ENCODE measurements around the gene RNF149.

The RNF149 gene

DNA sequence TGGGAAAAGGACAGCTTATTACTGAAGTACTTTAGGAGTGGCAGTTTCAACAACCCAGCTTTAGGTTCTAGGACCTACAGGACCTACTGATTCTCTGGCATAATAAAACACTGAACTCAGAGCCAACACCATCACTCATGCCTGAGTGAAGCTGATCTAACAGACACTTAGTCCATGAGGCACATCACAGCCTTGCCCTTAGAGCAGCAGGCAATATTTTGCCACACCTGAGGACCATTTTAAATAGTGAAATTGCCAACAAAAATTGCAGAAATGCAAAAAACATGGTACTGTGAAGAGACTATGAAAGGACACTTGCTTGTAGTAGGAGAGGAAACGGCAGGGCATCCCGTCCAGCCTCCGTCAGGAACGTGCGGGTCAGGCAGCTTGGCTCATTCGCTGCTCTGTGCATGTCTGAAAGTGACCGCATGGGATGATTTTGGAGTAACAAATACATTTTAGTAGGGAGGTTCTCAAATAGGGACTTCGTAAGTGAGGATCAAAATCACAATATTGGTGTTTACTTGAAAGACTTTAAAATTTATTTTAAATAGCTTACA, 37.7 kb downstream of the RNF149 start:
- ATAC-seq = no peak
- TF ChIP-seq ZC3H10 (CRISPR knock-in tag; IDR thresholded peaks at IDR 0.05) (no peak), OSR1 (CRISPR knock-in tag; IDR thresholded peaks at IDR 0.05) (no peak)

DNA sequence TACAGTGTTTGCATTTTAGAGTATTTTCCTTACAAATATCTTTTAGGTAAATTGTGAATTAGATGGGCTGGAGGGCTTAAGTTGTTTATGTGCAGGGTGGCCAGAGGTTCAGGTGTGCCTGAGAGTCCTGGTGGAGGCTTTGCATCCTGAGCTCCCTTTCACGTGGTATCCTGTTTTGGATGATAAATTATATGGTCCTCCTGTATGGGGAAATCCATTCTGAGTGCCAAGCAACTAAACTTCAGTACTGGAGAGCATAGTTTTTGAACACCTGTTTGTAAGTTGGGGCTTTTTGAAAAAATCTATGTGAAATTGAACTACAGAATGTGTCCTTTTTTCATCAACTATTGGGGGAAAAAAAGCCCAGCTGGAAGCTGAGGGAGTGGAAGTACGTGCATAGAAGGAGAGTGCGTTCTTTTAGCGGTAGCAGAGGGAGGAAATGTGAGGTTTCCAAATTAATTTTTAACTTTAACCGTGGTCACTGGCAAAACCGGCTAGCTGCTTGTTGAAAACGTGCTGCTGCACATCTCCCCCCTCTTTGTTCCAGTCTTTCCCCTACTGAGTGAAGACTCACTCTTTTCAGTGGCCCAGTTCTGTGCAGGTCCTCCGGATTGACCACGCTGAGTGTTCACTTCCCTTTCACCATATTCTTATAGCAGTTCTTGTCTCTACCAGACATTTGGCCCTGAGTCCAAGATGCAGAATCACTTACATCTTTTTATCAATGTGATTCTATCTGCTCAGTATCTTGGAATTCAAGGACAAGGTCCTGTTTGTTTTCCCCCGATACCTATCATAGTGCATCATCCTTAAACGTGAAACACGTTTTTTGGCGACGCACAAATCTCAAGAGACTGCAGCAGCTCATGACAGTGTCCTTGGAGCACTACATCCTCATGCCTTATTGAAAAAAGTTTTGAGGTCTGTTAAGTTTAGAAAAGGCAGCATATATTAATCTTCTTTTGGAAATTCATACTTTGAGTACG, 40.5 kb downstream of the RNF149 start:
- no peak for ATAC-seq
- TF ChIP-seq, protein P1, sequence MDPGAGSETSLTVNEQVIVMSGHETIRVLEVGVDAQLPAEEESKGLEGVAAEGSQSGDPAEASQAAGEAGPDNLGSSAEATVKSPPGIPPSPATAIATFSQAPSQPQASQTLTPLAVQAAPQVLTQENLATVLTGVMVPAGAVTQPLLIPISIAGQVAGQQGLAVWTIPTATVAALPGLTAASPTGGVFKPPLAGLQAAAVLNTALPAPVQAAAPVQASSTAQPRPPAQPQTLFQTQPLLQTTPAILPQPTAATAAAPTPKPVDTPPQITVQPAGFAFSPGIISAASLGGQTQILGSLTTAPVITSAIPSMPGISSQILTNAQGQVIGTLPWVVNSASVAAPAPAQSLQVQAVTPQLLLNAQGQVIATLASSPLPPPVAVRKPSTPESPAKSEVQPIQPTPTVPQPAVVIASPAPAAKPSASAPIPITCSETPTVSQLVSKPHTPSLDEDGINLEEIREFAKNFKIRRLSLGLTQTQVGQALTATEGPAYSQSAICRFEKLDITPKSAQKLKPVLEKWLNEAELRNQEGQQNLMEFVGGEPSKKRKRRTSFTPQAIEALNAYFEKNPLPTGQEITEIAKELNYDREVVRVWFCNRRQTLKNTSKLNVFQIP (CRISPR knock-in tag; IDR thresholded peaks at IDR 0.05; ENCODE audit: borderline replicate concordance, low read depth) = no peak
- TF ChIP-seq RARB (CRISPR knock-in tag; IDR thresholded peaks at IDR 0.05) (no peak), ZFP3 (CRISPR knock-in tag; IDR thresholded peaks at IDR 0.05) (no peak), BACH2 (CRISPR knock-in tag; IDR thresholded peaks at IDR 0.05; ENCODE audit: borderline replicate concordance) (no peak), ZNF70 (CRISPR knock-in tag; IDR thresholded peaks at IDR 0.05) (no peak), PPARA (CRISPR knock-in tag; IDR thresholded peaks at IDR 0.05; ENCODE audit: borderline replicate concordance) (no peak), GLIS3 (CRISPR knock-in tag; IDR thresholded peaks at IDR 0.05) (no peak), OSR1 (CRISPR knock-in tag; IDR thresholded peaks at IDR 0.05) (no peak), TCF4 (CRISPR knock-in tag; IDR thresholded peaks at IDR 0.05; ENCODE audit: borderline replicate concordance) (no peak), ZNF8 (CRISPR knock-in tag; IDR thresholded peaks at IDR 0.05) (no peak), ISL1 (CRISPR knock-in tag; IDR thresholded peaks at IDR 0.05) (no peak), ZNF565 (CRISPR knock-in tag; conservative IDR thresholded peaks at IDR 0.05; ENCODE audit: low read depth) (no peak), ARNTL (CRISPR knock-in tag; IDR thresholded peaks at IDR 0.05; ENCODE audit: borderline replicate concordance, low read depth) (no peak), ESRRG (CRISPR knock-in tag; IDR thresholded peaks at IDR 0.05) (no peak), TOX (CRISPR knock-in tag; IDR thresholded peaks at IDR 0.05; ENCODE audit: borderline replicate concordance) (no peak)
- TF ChIP-seq, protein P2, sequence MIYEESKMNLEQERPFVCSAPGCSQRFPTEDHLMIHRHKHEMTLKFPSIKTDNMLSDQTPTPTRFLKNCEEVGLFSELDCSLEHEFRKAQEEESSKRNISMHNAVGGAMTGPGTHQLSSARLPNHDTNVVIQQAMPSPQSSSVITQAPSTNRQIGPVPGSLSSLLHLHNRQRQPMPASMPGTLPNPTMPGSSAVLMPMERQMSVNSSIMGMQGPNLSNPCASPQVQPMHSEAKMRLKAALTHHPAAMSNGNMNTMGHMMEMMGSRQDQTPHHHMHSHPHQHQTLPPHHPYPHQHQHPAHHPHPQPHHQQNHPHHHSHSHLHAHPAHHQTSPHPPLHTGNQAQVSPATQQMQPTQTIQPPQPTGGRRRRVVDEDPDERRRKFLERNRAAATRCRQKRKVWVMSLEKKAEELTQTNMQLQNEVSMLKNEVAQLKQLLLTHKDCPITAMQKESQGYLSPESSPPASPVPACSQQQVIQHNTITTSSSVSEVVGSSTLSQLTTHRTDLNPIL (CRISPR knock-in tag; IDR thresholded peaks at IDR 0.05; ENCODE audit: low read depth) = no peak
- TF ChIP-seq, protein P3, sequence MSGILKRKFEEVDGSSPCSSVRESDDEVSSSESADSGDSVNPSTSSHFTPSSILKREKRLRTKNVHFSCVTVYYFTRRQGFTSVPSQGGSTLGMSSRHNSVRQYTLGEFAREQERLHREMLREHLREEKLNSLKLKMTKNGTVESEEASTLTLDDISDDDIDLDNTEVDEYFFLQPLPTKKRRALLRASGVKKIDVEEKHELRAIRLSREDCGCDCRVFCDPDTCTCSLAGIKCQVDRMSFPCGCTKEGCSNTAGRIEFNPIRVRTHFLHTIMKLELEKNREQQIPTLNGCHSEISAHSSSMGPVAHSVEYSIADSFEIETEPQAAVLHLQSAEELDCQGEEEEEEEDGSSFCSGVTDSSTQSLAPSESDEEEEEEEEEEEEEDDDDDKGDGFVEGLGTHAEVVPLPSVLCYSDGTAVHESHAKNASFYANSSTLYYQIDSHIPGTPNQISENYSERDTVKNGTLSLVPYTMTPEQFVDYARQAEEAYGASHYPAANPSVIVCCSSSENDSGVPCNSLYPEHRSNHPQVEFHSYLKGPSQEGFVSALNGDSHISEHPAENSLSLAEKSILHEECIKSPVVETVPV (CRISPR knock-in tag; IDR thresholded peaks at IDR 0.05) = no peak
- TF ChIP-seq, protein P4, sequence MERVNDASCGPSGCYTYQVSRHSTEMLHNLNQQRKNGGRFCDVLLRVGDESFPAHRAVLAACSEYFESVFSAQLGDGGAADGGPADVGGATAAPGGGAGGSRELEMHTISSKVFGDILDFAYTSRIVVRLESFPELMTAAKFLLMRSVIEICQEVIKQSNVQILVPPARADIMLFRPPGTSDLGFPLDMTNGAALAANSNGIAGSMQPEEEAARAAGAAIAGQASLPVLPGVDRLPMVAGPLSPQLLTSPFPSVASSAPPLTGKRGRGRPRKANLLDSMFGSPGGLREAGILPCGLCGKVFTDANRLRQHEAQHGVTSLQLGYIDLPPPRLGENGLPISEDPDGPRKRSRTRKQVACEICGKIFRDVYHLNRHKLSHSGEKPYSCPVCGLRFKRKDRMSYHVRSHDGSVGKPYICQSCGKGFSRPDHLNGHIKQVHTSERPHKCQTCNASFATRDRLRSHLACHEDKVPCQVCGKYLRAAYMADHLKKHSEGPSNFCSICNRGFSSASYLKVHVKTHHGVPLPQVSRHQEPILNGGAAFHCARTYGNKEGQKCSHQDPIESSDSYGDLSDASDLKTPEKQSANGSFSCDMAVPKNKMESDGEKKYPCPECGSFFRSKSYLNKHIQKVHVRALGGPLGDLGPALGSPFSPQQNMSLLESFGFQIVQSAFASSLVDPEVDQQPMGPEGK (CRISPR knock-in tag; IDR thresholded peaks at IDR 0.05; ENCODE audit: borderline replicate concordance) = no peak
- TF ChIP-seq, protein P5, sequence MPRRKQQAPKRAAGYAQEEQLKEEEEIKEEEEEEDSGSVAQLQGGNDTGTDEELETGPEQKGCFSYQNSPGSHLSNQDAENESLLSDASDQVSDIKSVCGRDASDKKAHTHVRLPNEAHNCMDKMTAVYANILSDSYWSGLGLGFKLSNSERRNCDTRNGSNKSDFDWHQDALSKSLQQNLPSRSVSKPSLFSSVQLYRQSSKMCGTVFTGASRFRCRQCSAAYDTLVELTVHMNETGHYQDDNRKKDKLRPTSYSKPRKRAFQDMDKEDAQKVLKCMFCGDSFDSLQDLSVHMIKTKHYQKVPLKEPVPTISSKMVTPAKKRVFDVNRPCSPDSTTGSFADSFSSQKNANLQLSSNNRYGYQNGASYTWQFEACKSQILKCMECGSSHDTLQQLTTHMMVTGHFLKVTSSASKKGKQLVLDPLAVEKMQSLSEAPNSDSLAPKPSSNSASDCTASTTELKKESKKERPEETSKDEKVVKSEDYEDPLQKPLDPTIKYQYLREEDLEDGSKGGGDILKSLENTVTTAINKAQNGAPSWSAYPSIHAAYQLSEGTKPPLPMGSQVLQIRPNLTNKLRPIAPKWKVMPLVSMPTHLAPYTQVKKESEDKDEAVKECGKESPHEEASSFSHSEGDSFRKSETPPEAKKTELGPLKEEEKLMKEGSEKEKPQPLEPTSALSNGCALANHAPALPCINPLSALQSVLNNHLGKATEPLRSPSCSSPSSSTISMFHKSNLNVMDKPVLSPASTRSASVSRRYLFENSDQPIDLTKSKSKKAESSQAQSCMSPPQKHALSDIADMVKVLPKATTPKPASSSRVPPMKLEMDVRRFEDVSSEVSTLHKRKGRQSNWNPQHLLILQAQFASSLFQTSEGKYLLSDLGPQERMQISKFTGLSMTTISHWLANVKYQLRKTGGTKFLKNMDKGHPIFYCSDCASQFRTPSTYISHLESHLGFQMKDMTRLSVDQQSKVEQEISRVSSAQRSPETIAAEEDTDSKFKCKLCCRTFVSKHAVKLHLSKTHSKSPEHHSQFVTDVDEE (CRISPR knock-in tag; IDR thresholded peaks at IDR 0.05) = no peak
